GM12864 (cell line): ENCODE results near the gene THY1.

Experiments used
- DNase-seq: peaks from one replicate; pipeline ENCODE4 v3.0.0-alpha.2; 2011; ENCODE audit warnings: low read depth
- H3K4me3 ChIP-seq: 2 replicates; pipeline ENCODE4 v1.5.1; 2011; ENCODE audit warnings: mild to moderate bottlenecking, low read depth, low read length, control low read depth
- CTCF ChIP-seq: IDR thresholded peaks from 2 replicates; pipeline ENCODE4 v1.5.1; 2011; ENCODE audit warnings: low read depth, mild to moderate bottlenecking, moderate library complexity, low read length, control low read depth, inconsistent platforms; ENCODE audit errors: missing control alignments

Gene THY1

GRCh38 chr11:119373921-119374631 lies 48.9 kb downstream of the THY1 start:
- peak; percentile 84 for TF ChIP-seq CTCF
- DNase-seq: no peak
- H3K4me3 ChIP-seq: no peak overlapping the region

- no peak for TF ChIP-seq CTCF
- no peak overlapping the region for H3K4me3 ChIP-seq
Observed at GRCh38 chr11:119373059-119373920, 49.7 kb downstream of the THY1 start.

GRCh38 chr11:119372260-119373058 lies 50.5 kb downstream of the THY1 start:
- TF ChIP-seq CTCF: no peak
- H3K4me3 ChIP-seq: no peak overlapping the region
- no peak for DNase-seq

More at GRCh38 chr11:119373059-119373920, 49.7 kb downstream of the THY1 start:
- no peak for DNase-seq

GRCh38 chr11:119371778-119372182 lies 51.2 kb downstream of the THY1 start:
- TF ChIP-seq CTCF: peak; percentile 30
- no peak overlapping the region for H3K4me3 ChIP-seq
- no peak for DNase-seq

GRCh38 chr11:119371067-119371601 lies 51.8 kb downstream of the THY1 start:
- DNase-seq: no peak
- H3K4me3 ChIP-seq: no peak overlapping the region
- no peak for TF ChIP-seq CTCF

GRCh38 chr11:119370486-119371046 lies 52.4 kb downstream of the THY1 start:
- no peak for DNase-seq
- TF ChIP-seq CTCF: no peak

More at GRCh38 chr11:119370486-119371046, 52.4 kb downstream of the THY1 start:
- H3K4me3 ChIP-seq: no peak overlapping the region
